Gastrocnemius medialis (tissue), 4 donors: ENCODE data around the gene PRPF40A.

Source experiments
- CTCF ChIP-seq, 5 experiments: fragments of 450-650 bp in 3 of 5; fragments of 200-600 bp in 2 of 5; sonication (generic) in 2 of 5; IDR thresholded peaks in 4 of 5; conservative IDR thresholded peaks in 1 of 5; 1 replicate in 4 of 5; 2 replicates in 1 of 5; pipeline ENCODE4 v1.5.1; 2016 to 2019; ENCODE audit warnings: antibody characterized with exemption in 5 of 5, mild to moderate bottlenecking in 3 of 5, moderate library complexity in 3 of 5
- POLR2A ChIP-seq, 2 donors: fragments of 450-650 bp; IDR thresholded peaks; one replicate each; pipeline ENCODE4 v1.6.1; 2017; ENCODE audit warnings: antibody characterized with exemption in 2 of 2, mild to moderate bottlenecking in 2 of 2, moderate library complexity in 2 of 2

GRCh38 chr2:152606941-152607340, 110.3 kb downstream of the PRPF40A start:
- TF ChIP-seq CTCF (IDR thresholded peaks at IDR 0.05 in 4 of 5, conservative IDR thresholded peaks at IDR 0.05 in 1 of 5), result no peak
- no peak for TF ChIP-seq POLR2A (IDR thresholded peaks at IDR 0.05)
